DMS153 treated with DMSO at 0.1 percent for 48 hours (cell line): Measurements from ENCODE around the gene METTL16.

Source experiments
- DNase-seq: peaks from one replicate; lab custom pipeline; 2025; ENCODE audit not compliant: unreplicated experiment; lab: John Stamatoyannopoulos, UW

The METTL16 gene

GRCh38 chr17:2397247-2398171 lies 114.2 kb downstream of the METTL16 start:
- DNase-seq = no peak

- peak; percentile 43 for DNase-seq
Measured at GRCh38 chr17:2396568-2397246, 115.0 kb downstream of the METTL16 start.

- no peak for DNase-seq
Measured at GRCh38 chr17:2396192-2396567, 115.5 kb downstream of the METTL16 start.

GRCh38 chr17:2395258-2396181 lies 116.2 kb downstream of the METTL16 start:
- no peak for DNase-seq

- DNase-seq = no peak
Measured at GRCh38 chr17:2394775-2395201, 116.9 kb downstream of the METTL16 start.

GRCh38 chr17:2393954-2394749 lies 117.5 kb downstream of the METTL16 start:
- DNase-seq = no peak

- peak; percentile 14 for DNase-seq
Measured at GRCh38 chr17:2393174-2393953, 118.3 kb downstream of the METTL16 start.

- peak; percentile 70 for DNase-seq
Measured at GRCh38 chr17:2392252-2393173, 119.2 kb downstream of the METTL16 start.

GRCh38 chr17:2391597-2392251 lies 120.0 kb downstream of the METTL16 start:
- DNase-seq = no peak

GRCh38 chr17:2390199-2390836 lies 121.4 kb downstream of the METTL16 start:
- DNase-seq = no peak

- DNase-seq = no peak
Measured at GRCh38 chr17:2388683-2389055, 123.0 kb downstream of the METTL16 start.

GRCh38 chr17:2388020-2388682 lies 123.5 kb downstream of the METTL16 start:
- DNase-seq = no peak

GRCh38 chr17:2387086-2388019 lies 124.3 kb downstream of the METTL16 start:
- DNase-seq = no peak

- DNase-seq = no peak
Measured at GRCh38 chr17:2386400-2387085, 125.1 kb downstream of the METTL16 start.
